Dendritic cell treated with granulocyte-macrophage colony-stimulating factor and Interleukin-4, amounts not matched to agents 40 ng/mL and 50 ng/mL, for 4 days (primary cell): Measurements from ENCODE around the gene ATG7.
"Not testable (repeated sequence)": the region's sequence is repeated elsewhere in the genome, so short reads cannot be mapped to it uniquely, and the experiment has no call there.

Experiments
- H3K27ac Mint-ChIP-seq: one replicate; pipeline ENCODE4 v1.8.0; 2022; ENCODE audit warnings: mild to moderate bottlenecking, mixed read lengths
- H3K27me3 Mint-ChIP-seq: one replicate; pipeline ENCODE4 v1.8.0; 2022; ENCODE audit warnings: mild to moderate bottlenecking, mixed read lengths
- H3K36me3 Mint-ChIP-seq: one replicate; pipeline ENCODE4 v1.8.0; 2022; ENCODE audit warnings: low read depth, mixed read lengths
- H3K4me1 Mint-ChIP-seq: one replicate; pipeline ENCODE4 v1.8.0; 2022; ENCODE audit warnings: low read depth, mixed read lengths
- H3K4me3 Mint-ChIP-seq: one replicate; pipeline ENCODE4 v1.8.0; 2022; ENCODE audit warnings: mild to moderate bottlenecking, moderate library complexity, mixed read lengths
- H3K9me3 Mint-ChIP-seq: one replicate; pipeline ENCODE4 v1.8.0; 2022; ENCODE audit warnings: mixed read lengths
- intact Hi-C: fragments of 100-400 bp; cut with micrococcal nuclease; formaldehyde crosslinking; loops from one replicate; pipeline ENCODE4 v1.15.0; 2022

Gene ATG7

GRCh38 chr3:11435440-11436165 lies 163.4 kb downstream of the ATG7 start:
- intact Hi-C loops, result no loop called here
- no peak overlapping the region for H3K4me3 Mint-ChIP-seq
- no peaks in the 10 kb centered on the region for H3K27me3 Mint-ChIP-seq
- H3K9me3 Mint-ChIP-seq, result no peaks in the 10 kb centered on the region
- peaks cover 25% of the 10 kb centered on the region for H3K36me3 Mint-ChIP-seq
- H3K27ac Mint-ChIP-seq, result no peak overlapping the region
- peaks cover 28% of the 10 kb centered on the region for H3K4me1 Mint-ChIP-seq

- Mint-ChIP-seq H3K36me3 (peaks cover 20% of the 10 kb centered on the region), H3K27me3 (no peaks in the 10 kb centered on the region), H3K9me3 (no peaks in the 10 kb centered on the region), H3K4me3 (no peak overlapping the region), H3K27ac (no peak overlapping the region), H3K4me1 (peaks cover 28% of the 10 kb centered on the region)
- intact Hi-C loops, result no loop called here
Observed at GRCh38 chr3:11436775-11437174, 164.6 kb downstream of the ATG7 start.

- no peak overlapping the region for H3K27ac Mint-ChIP-seq
- peaks cover 20% of the 10 kb centered on the region for H3K36me3 Mint-ChIP-seq
- H3K4me1 Mint-ChIP-seq, result peaks cover 28% of the 10 kb centered on the region
- no peak overlapping the region for H3K4me3 Mint-ChIP-seq
- H3K27me3 Mint-ChIP-seq, result no peaks in the 10 kb centered on the region
- intact Hi-C loops, result no loop called here
- no peaks in the 10 kb centered on the region for H3K9me3 Mint-ChIP-seq
Observed at GRCh38 chr3:11437506-11437905, 165.3 kb downstream of the ATG7 start.

- intact Hi-C loops, result no loop called here
- peaks cover 26% of the 10 kb centered on the region for H3K4me1 Mint-ChIP-seq
- H3K9me3 Mint-ChIP-seq, result no peaks in the 10 kb centered on the region
- H3K27ac Mint-ChIP-seq, result no peak overlapping the region
- H3K36me3 Mint-ChIP-seq, result peaks cover 20% of the 10 kb centered on the region
- H3K27me3 Mint-ChIP-seq, result no peaks in the 10 kb centered on the region
- H3K4me3 Mint-ChIP-seq, result no peak overlapping the region
Observed at GRCh38 chr3:11438646-11439045, 166.4 kb downstream of the ATG7 start.

GRCh38 chr3:11441346-11441745 lies 169.1 kb downstream of the ATG7 start:
- H3K27ac Mint-ChIP-seq, H3K4me3 Mint-ChIP-seq, H3K9me3 Mint-ChIP-seq, H3K27me3 Mint-ChIP-seq, intact Hi-C loops: not testable (repeated sequence)
- Mint-ChIP-seq H3K36me3 (peaks cover 33% of the 10 kb centered on the region), H3K4me1 (peaks cover 15% of the 10 kb centered on the region)

GRCh38 chr3:11444404-11444803 lies 172.2 kb downstream of the ATG7 start:
- H3K36me3 Mint-ChIP-seq, result peaks cover 42% of the 10 kb centered on the region
- intact Hi-C loops, result no loop called here
- no peak overlapping the region for H3K4me3 Mint-ChIP-seq
- H3K27me3 Mint-ChIP-seq, result no peaks in the 10 kb centered on the region
- H3K9me3 Mint-ChIP-seq, result no peaks in the 10 kb centered on the region
- H3K27ac Mint-ChIP-seq, result no peak overlapping the region
- H3K4me1 Mint-ChIP-seq, result peaks cover 3% of the 10 kb centered on the region

GRCh38 chr3:11445193-11445592 lies 173.0 kb downstream of the ATG7 start:
- H3K36me3 Mint-ChIP-seq, result peaks cover 36% of the 10 kb centered on the region
- H3K4me1 Mint-ChIP-seq, H3K9me3 Mint-ChIP-seq, H3K27me3 Mint-ChIP-seq, H3K27ac Mint-ChIP-seq, H3K4me3 Mint-ChIP-seq, intact Hi-C loops: not testable (repeated sequence)

- intact Hi-C loops, result no loop called here
- Mint-ChIP-seq H3K27ac (no peak overlapping the region), H3K4me1 (peaks cover 12% of the 10 kb centered on the region), H3K27me3 (no peaks in the 10 kb centered on the region), H3K9me3 (no peaks in the 10 kb centered on the region), H3K36me3 (peaks cover 36% of the 10 kb centered on the region), H3K4me3 (no peak overlapping the region)
Observed at GRCh38 chr3:11445883-11446282, 173.7 kb downstream of the ATG7 start.

GRCh38 chr3:11447584-11448200 lies 175.5 kb downstream of the ATG7 start:
- Mint-ChIP-seq H3K4me3 (no peak overlapping the region), H3K36me3 (peaks cover 36% of the 10 kb centered on the region), H3K27ac (no peak overlapping the region), H3K4me1 (peaks cover 28% of the 10 kb centered on the region), H3K9me3 (no peaks in the 10 kb centered on the region), H3K27me3 (no peaks in the 10 kb centered on the region)
- intact Hi-C loops, result no loop called here

- no peak overlapping the region for H3K27ac Mint-ChIP-seq
- intact Hi-C loops, result no loop called here
- peaks cover 45% of the 10 kb centered on the region for H3K4me1 Mint-ChIP-seq
- H3K36me3 Mint-ChIP-seq, result peaks cover 28% of the 10 kb centered on the region
- H3K4me3 Mint-ChIP-seq, result no peak overlapping the region
- H3K27me3 Mint-ChIP-seq, result no peaks in the 10 kb centered on the region
- H3K9me3 Mint-ChIP-seq, result no peaks in the 10 kb centered on the region
Observed at GRCh38 chr3:11450015-11450414, 177.8 kb downstream of the ATG7 start.

GRCh38 chr3:11452312-11452711 lies 180.1 kb downstream of the ATG7 start:
- H3K36me3 Mint-ChIP-seq, result peaks cover 12% of the 10 kb centered on the region
- H3K27ac Mint-ChIP-seq, result peak overlapping the region; percentile 56
- no peaks in the 10 kb centered on the region for H3K9me3 Mint-ChIP-seq
- intact Hi-C loops, result no loop called here
- peaks cover 68% of the 10 kb centered on the region for H3K4me1 Mint-ChIP-seq
- H3K27me3 Mint-ChIP-seq, result no peaks in the 10 kb centered on the region
- no peak overlapping the region for H3K4me3 Mint-ChIP-seq

- Mint-ChIP-seq H3K27me3 (no peaks in the 10 kb centered on the region), H3K4me1 (peaks cover 77% of the 10 kb centered on the region), H3K4me3 (no peak overlapping the region), H3K9me3 (no peaks in the 10 kb centered on the region), H3K36me3 (peaks cover 4% of the 10 kb centered on the region), H3K27ac (peak overlapping the region; percentile 56)
- intact Hi-C loops, result no loop called here
Observed at GRCh38 chr3:11452885-11453847, 181.0 kb downstream of the ATG7 start.

GRCh38 chr3:11455956-11456355 lies 183.8 kb downstream of the ATG7 start:
- intact Hi-C loops, result no loop called here
- no peaks in the 10 kb centered on the region for H3K27me3 Mint-ChIP-seq
- H3K4me1 Mint-ChIP-seq, result peaks cover 87% of the 10 kb centered on the region
- H3K9me3 Mint-ChIP-seq, result no peaks in the 10 kb centered on the region
- no peaks in the 10 kb centered on the region for H3K36me3 Mint-ChIP-seq
- H3K4me3 Mint-ChIP-seq, result peak overlapping the region; percentile 33
- peak overlapping the region; percentile 87 for H3K27ac Mint-ChIP-seq

GRCh38 chr3:11457135-11457534 lies 184.9 kb downstream of the ATG7 start:
- H3K36me3 Mint-ChIP-seq, result no peaks in the 10 kb centered on the region
- H3K4me3 Mint-ChIP-seq, result no peak overlapping the region
- H3K27ac Mint-ChIP-seq, result peak overlapping the region; percentile 87
- no peaks in the 10 kb centered on the region for H3K27me3 Mint-ChIP-seq
- no peaks in the 10 kb centered on the region for H3K9me3 Mint-ChIP-seq
- intact Hi-C loops, result no loop called here
- H3K4me1 Mint-ChIP-seq, result peaks cover 77% of the 10 kb centered on the region
